ENCODE data around the gene RAC2.

DNA sequence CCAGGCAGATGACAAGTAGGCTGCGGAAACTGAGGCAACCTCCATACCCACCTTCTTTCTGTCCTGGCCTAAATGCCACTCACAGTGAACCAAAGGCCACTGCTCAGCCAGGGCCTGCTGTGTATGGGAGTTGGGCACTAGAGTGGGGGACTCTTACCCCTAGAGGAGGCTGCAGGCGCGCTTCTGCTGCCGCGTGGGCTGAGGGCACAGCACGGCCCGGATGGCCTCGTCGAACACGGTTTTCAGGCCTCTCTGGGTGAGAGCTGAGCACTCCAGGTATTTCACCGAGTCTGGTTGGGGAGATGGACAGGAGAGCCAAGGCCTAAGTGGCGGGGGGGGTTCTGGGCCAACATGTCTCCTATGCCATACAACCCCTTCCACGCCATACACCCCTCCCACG lies 17.6 kb downstream of the RAC2 start:
- TF ChIP-seq POLR2A (IDR thresholded peaks at IDR 0.05; ENCODE audit: control extremely low read depth in 1 of 2, low read depth in 2 of 2, low read length in 2 of 2) (no peak), EZH2 (IDR thresholded peaks at IDR 0.05; ENCODE audit: low read depth, low read length, severe bottlenecking) (no peak), SIX5 (IDR thresholded peaks at IDR 0.05; ENCODE audit: low read depth, low read length) (no peak), FOSL1 (IDR thresholded peaks at IDR 0.05; ENCODE audit: insufficient read depth, low read depth, low read length) (no peak), GABPA (IDR thresholded peaks at IDR 0.05; ENCODE audit: borderline replicate concordance, insufficient read depth, low read length) (no peak), KDM1A (IDR thresholded peaks at IDR 0.05; ENCODE audit: borderline replicate concordance, low read length) (no peak), NRF1 (IDR thresholded peaks at IDR 0.05; ENCODE audit: low read depth, low read length) (no peak), CBX8 (IDR thresholded peaks at IDR 0.05; ENCODE audit: borderline replicate concordance, low read depth, low read length) (no peak), BRCA1 (IDR thresholded peaks at IDR 0.05; ENCODE audit: low read depth, low read length) (no peak), JUND (IDR thresholded peaks at IDR 0.05; ENCODE audit: low read length) (no peak)
- TF ChIP-seq, protein P1, sequence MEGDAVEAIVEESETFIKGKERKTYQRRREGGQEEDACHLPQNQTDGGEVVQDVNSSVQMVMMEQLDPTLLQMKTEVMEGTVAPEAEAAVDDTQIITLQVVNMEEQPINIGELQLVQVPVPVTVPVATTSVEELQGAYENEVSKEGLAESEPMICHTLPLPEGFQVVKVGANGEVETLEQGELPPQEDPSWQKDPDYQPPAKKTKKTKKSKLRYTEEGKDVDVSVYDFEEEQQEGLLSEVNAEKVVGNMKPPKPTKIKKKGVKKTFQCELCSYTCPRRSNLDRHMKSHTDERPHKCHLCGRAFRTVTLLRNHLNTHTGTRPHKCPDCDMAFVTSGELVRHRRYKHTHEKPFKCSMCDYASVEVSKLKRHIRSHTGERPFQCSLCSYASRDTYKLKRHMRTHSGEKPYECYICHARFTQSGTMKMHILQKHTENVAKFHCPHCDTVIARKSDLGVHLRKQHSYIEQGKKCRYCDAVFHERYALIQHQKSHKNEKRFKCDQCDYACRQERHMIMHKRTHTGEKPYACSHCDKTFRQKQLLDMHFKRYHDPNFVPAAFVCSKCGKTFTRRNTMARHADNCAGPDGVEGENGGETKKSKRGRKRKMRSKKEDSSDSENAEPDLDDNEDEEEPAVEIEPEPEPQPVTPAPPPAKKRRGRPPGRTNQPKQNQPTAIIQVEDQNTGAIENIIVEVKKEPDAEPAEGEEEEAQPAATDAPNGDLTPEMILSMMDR (IDR thresholded peaks at IDR 0.05; ENCODE audit: control extremely low read depth in 1 of 3, insufficient read depth in 1 of 3, low read depth in 1 of 3, low read length in 3 of 3), result no peak
- TF ChIP-seq, protein P2, sequence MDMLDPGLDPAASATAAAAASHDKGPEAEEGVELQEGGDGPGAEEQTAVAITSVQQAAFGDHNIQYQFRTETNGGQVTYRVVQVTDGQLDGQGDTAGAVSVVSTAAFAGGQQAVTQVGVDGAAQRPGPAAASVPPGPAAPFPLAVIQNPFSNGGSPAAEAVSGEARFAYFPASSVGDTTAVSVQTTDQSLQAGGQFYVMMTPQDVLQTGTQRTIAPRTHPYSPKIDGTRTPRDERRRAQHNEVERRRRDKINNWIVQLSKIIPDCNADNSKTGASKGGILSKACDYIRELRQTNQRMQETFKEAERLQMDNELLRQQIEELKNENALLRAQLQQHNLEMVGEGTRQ (IDR thresholded peaks at IDR 0.05; ENCODE audit: low read length), result no peak
